CD4-positive, alpha-beta T cell treated with Interleukin-17A for 1 hour (primary cell): ENCODE results near the gene OBSCN.
"Not testable (repeated sequence)": the region's sequence is repeated elsewhere in the genome, so short reads cannot be mapped to it uniquely, and the experiment has no call there.

ENCODE experiments used
- DNase-seq: peaks from one replicate; pipeline ENCODE4 v3.0.0-alpha.2; 2020

OBSCN gene

GRCh38 chr1:228212966-228213844 is 5.4 kb downstream of the OBSCN start:
- peak; percentile 93 for DNase-seq

- no peak for DNase-seq
Measured at GRCh38 chr1:228213917-228214808, 6.3 kb downstream of the OBSCN start.

- DNase-seq: no peak
Measured at GRCh38 chr1:228214921-228215662, 7.2 kb downstream of the OBSCN start.

- no peak for DNase-seq
Measured at GRCh38 chr1:228215663-228216116, 7.8 kb downstream of the OBSCN start.

GRCh38 chr1:228216371-228217320 is 8.8 kb downstream of the OBSCN start:
- DNase-seq: no peak

GRCh38 chr1:228217551-228218344 is 9.9 kb downstream of the OBSCN start:
- no peak for DNase-seq

- DNase-seq: no peak
Measured at GRCh38 chr1:228218513-228219244, 10.8 kb downstream of the OBSCN start.

GRCh38 chr1:228219245-228219961 is 11.6 kb downstream of the OBSCN start:
- DNase-seq: no peak

- DNase-seq: no peak
Measured at GRCh38 chr1:228219962-228220780, 12.3 kb downstream of the OBSCN start.

- DNase-seq: not testable (repeated sequence)
Measured at GRCh38 chr1:228221097-228221496, 13.3 kb downstream of the OBSCN start.

GRCh38 chr1:228222548-228222947 is 14.7 kb downstream of the OBSCN start:
- DNase-seq: no peak

- no peak for DNase-seq
Measured at GRCh38 chr1:228224198-228225164, 16.6 kb downstream of the OBSCN start.

GRCh38 chr1:228225165-228225710 is 17.4 kb downstream of the OBSCN start:
- no peak for DNase-seq

- no peak for DNase-seq
Measured at GRCh38 chr1:228225740-228226139, 17.9 kb downstream of the OBSCN start.

GRCh38 chr1:228226141-228226874 is 18.5 kb downstream of the OBSCN start:
- DNase-seq: no peak
